ENCODE results near the gene DBNL.
"Not testable (repeated sequence)": the region's sequence is repeated elsewhere in the genome, so short reads cannot be mapped to it uniquely, and the experiment has no call there.

DNA sequence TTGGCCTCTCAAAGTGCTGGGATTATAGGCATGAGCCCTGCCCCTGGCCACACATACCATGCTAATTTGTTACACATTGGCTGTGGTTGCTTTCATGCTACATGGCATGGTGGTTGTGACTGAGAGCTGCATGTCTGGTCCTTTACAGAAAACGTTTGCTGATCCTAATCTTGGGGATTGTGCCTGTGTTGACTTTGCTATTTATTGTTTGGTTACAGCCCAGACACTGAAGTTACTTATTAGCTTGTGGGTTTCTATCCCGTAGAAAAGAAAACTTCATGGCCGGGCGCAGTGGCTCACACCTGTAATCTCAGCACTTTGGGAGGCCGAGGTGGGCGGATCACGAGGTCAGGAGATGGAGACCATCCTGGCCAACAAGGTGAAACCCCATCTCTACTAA, 22.4 kb upstream of the DBNL start:
- TF ChIP-seq POLR2A, CTCF (IDR thresholded peaks at IDR 0.05): not testable (repeated sequence)

All from right lobe of liver (tissue), 4 donors.